Non-pigmented ciliary epithelial cell (primary cell): ENCODE data around the gene UGT2B7.

Source experiments
- DNase-seq: peaks from one replicate; pipeline ENCODE4 v3.0.0-alpha.2; 2010; ENCODE audit warnings: low read depth

UGT2B7 gene

DNA sequence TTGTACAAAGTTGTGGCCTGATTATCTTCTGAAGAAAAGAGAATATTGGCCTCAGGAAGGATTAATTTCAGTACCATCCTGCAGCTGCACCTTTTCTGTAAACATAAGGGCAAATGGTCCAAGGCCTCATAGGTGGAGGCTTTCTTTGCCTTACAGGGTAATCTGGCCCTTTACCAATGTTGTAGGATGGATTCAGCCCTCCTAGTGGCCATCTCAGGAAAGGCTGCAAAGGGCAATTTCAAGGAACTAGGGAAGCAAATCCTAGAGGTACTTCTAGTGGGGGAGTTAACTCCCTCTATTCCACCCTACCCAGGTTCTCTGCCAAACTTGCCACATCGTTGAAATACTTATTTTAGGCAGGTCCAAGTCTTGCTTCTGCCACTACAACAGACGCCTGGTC, 60.6 kb downstream of the UGT2B7 start:
- no peak for DNase-seq
